ES-I3 (cell line): ENCODE results near the gene SPDYE2B.
"Not testable (repeated sequence)": the region's sequence is repeated elsewhere in the genome, so short reads cannot be mapped to it uniquely, and the experiment has no call there.

Source experiments
- H3K36me3 ChIP-seq: 2 replicates; pipeline ENCODE4 v1.6.1; 2013; ENCODE audit warnings: mild to moderate bottlenecking, low read length, control low read depth, moderate library complexity; ENCODE audit not compliant: insufficient read depth
- H3K4me1 ChIP-seq: 2 replicates; pipeline ENCODE4 v1.6.1; 2013; ENCODE audit warnings: mild to moderate bottlenecking, control low read depth, low read length; ENCODE audit not compliant: insufficient read depth
- H3K9ac ChIP-seq: 2 replicates; pipeline ENCODE4 v1.6.1; 2013; ENCODE audit warnings: low read depth, mild to moderate bottlenecking, low read length, moderate library complexity
- H3K9me3 ChIP-seq: 2 replicates; pipeline ENCODE4 v1.6.1; 2013; ENCODE audit warnings: mild to moderate bottlenecking, low read length, moderate library complexity; ENCODE audit not compliant: control insufficient read depth, insufficient read depth

SPDYE2B gene

GRCh38 chr7:102675545-102675944 lies 25.4 kb downstream of the SPDYE2B start:
- H3K9me3 ChIP-seq, H3K36me3 ChIP-seq, H3K4me1 ChIP-seq, H3K9ac ChIP-seq: not testable (repeated sequence)

DNA sequence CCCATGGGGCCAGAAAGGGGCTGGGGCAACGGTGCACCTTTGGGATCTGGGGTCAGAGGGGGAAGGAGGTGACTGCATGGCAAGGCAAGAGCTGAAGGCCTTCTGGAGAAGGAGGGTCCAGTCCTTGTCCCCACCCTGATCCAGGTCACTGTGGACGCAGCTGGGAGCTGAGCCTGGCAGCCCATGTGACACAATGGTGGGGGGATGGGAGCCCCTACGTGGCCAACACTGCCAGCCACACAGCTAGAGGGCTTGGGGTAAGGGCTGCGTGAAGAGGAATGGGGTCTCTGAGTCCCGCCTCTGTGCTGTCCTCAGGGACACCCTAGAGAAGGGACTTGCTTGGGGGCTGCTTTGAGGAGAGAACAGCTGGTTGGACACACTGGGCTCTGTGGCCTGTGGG lies 30.7 kb downstream of the SPDYE2B start:
- H3K36me3 ChIP-seq, H3K9ac ChIP-seq, H3K9me3 ChIP-seq, H3K4me1 ChIP-seq: not testable (repeated sequence)

DNA sequence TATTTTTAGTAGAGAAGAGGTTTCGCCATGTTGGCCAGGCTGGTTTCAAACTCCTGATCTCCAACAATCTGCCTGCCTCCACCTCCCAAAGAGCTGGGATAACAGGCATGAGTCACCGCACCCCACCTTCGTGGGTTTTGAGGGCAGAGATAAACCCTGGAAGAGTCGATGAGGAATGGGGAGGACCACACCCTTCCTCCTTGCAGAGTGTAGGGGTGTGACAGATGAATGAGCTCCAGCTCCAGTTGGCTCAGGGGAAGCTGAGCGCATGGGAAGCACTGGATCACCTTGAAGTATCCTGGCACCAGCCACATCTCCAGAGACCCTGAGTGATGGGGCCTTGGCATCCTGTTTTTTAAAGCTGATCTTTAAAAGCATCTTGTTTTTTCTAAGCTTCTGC lies 32.4 kb downstream of the SPDYE2B start:
- not testable (repeated sequence) for H3K36me3 ChIP-seq, H3K9ac ChIP-seq, H3K4me1 ChIP-seq, H3K9me3 ChIP-seq

GRCh38 chr7:102688299-102689036 lies 38.3 kb downstream of the SPDYE2B start:
- H3K9ac ChIP-seq, H3K4me1 ChIP-seq: not testable (repeated sequence)

GRCh38 chr7:102689436-102690282 lies 39.5 kb downstream of the SPDYE2B start:
- not testable (repeated sequence) for H3K4me1 ChIP-seq, H3K9me3 ChIP-seq, H3K36me3 ChIP-seq, H3K9ac ChIP-seq

More at GRCh38 chr7:102688299-102689036, 38.3 kb downstream of the SPDYE2B start:
- H3K9me3 ChIP-seq, H3K36me3 ChIP-seq: not testable (repeated sequence)

DNA sequence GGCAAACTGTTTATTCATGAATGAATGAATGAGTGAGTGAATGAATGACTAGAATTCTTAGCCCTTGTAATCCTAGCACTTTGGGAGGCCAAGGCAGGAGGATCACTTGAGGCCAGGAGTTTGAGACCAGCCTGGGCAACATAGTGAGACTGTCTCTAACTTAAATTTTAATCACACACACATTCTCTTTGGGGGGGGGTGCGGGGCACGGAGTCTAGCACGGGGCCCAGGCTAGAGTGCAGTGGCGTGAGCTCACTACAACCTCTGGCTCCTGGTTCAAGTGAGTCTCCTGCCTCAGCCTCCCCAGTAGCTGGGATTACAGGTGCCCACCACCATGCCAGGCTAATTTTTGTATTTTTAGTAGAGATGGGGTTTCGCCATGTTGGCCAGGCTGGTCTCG lies 40.5 kb downstream of the SPDYE2B start:
- not testable (repeated sequence) for H3K9ac ChIP-seq, H3K9me3 ChIP-seq, H3K36me3 ChIP-seq, H3K4me1 ChIP-seq

DNA sequence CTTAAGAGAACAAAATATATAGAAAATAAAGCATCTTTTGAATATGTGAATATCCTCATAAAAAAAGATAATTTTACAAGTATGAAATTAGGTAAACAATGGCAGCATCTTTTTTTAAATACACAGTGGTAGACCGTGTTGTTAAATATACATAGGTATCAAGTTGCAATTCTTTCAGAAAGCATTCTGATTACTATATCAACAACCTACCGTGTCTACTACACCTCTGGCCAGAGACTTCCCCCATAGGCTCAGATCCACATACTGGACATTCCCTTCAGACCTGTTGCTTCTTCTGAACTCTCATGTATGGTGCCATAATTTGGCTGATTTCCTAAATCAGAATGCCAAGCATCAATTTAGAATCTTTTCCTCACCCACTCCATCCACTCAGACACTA lies 43.9 kb downstream of the SPDYE2B start:
- not testable (repeated sequence) for H3K4me1 ChIP-seq, H3K9me3 ChIP-seq, H3K9ac ChIP-seq, H3K36me3 ChIP-seq

- H3K36me3 ChIP-seq, result not testable (repeated sequence)
Observed at GRCh38 chr7:102695033-102695552, 45.0 kb downstream of the SPDYE2B start.

GRCh38 chr7:102696009-102696408 lies 45.9 kb downstream of the SPDYE2B start:
- H3K9ac ChIP-seq, H3K36me3 ChIP-seq, H3K4me1 ChIP-seq, H3K9me3 ChIP-seq: not testable (repeated sequence)

More at GRCh38 chr7:102695033-102695552, 45.0 kb downstream of the SPDYE2B start:
- not testable (repeated sequence) for H3K4me1 ChIP-seq, H3K9ac ChIP-seq, H3K9me3 ChIP-seq

- not testable (repeated sequence) for H3K4me1 ChIP-seq, H3K9me3 ChIP-seq, H3K9ac ChIP-seq, H3K36me3 ChIP-seq
Observed at GRCh38 chr7:102697642-102698512, 47.8 kb downstream of the SPDYE2B start.

- not testable (repeated sequence) for H3K9me3 ChIP-seq, H3K36me3 ChIP-seq, H3K9ac ChIP-seq, H3K4me1 ChIP-seq
Observed at GRCh38 chr7:102698962-102699750, 49.0 kb downstream of the SPDYE2B start.
